ENCODE data around the gene SNRK.

DNA sequence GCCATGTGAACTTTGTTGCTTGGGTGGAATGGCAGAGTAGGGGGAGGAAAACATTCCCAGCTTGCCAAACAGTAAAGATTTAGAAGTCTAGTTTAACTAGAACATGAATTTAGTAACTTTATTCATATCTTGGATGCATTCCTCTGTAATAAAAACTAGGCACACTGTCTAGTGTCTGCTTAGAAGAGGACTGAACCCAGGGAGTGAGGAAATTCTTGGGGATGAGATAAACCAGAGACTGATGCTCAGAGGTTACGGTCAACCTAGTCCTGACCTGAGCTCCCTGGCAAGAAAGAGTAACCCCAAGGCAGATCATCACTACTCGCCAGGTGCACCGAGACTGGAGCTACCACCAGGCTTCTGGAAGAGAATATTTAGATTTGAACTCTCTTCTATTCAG, 58.2 kb downstream of the SNRK start:
- TF ChIP-seq, protein P1, sequence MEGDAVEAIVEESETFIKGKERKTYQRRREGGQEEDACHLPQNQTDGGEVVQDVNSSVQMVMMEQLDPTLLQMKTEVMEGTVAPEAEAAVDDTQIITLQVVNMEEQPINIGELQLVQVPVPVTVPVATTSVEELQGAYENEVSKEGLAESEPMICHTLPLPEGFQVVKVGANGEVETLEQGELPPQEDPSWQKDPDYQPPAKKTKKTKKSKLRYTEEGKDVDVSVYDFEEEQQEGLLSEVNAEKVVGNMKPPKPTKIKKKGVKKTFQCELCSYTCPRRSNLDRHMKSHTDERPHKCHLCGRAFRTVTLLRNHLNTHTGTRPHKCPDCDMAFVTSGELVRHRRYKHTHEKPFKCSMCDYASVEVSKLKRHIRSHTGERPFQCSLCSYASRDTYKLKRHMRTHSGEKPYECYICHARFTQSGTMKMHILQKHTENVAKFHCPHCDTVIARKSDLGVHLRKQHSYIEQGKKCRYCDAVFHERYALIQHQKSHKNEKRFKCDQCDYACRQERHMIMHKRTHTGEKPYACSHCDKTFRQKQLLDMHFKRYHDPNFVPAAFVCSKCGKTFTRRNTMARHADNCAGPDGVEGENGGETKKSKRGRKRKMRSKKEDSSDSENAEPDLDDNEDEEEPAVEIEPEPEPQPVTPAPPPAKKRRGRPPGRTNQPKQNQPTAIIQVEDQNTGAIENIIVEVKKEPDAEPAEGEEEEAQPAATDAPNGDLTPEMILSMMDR (IDR thresholded peaks at IDR 0.05; ENCODE audit: extremely low read depth in 1 of 2, insufficient read depth in 1 of 2, low read depth in 1 of 2, low read length in 2 of 2), result no peak
- no peak for TF ChIP-seq POLR2A (IDR thresholded peaks at IDR 0.05; ENCODE audit: low read depth, low read length)

All from endothelial cell of umbilical vein (primary cell).